SK-N-SH (cell line): ENCODE measurements around the gene PLCG1. TPM values are rescaled to one million over a fixed set of nuclear protein-coding genes. Genes with fewer than 3 reads are reported as not detected.

Experiments
- CTCF ChIA-PET: fragments of 300-600, 350-600 bp; formaldehyde crosslinking; extraction: SDS; loops from one replicate; lab custom pipeline; 2021; lab: Yijun Ruan, JAX
- POLR2A ChIA-PET: fragments of 350-600 bp; sonication (Branson Sonifier 250); formaldehyde crosslinking; extraction: SDS; loops from one replicate; lab custom pipeline; 2020; ENCODE audit warnings: antibody characterized with exemption, inconsistent platforms; lab: Yijun Ruan, JAX
- DNase-seq: peaks from one replicate; pipeline ENCODE4 v3.0.0; 2012
- H2AFZ ChIP-seq: fragments of 200-600 bp; sonication (generic); 2 replicates; pipeline ENCODE4 v1.8.1; 2016; ENCODE audit warnings: antibody characterized with exemption, mild to moderate bottlenecking, low read depth
- H3F3A ChIP-seq: fragments of 200-600 bp; sonication (generic); replicated peaks from 2 replicates; pipeline ENCODE3; 2016; ENCODE audit warnings: antibody characterized with exemption, mild to moderate bottlenecking; ENCODE audit not compliant: insufficient read depth
- H3K27ac ChIP-seq, 2 experiments: fragments of 200-500 bp in 1 of 2; fragments of 200-600 bp in 1 of 2; sonication (Bioruptor generic) in 1 of 2; sonication (generic), shearing (Covaris generic) in 1 of 2; 2 replicates each; pipeline versions ENCODE4 v1.5.1 to v1.6.1; 2014 to 2016; ENCODE audit warnings: low read depth in 2 of 2, inconsistent platforms in 1 of 2, low read length in 1 of 2, mild to moderate bottlenecking in 1 of 2, mixed read lengths in 1 of 2
- H3K27me3 ChIP-seq: fragments of 200-600 bp; sonication (generic), shearing (Covaris generic); 2 replicates; pipeline ENCODE4 v1.6.1; 2016; ENCODE audit warnings: mixed run types; ENCODE audit not compliant: insufficient read depth
- H3K36me3 ChIP-seq, 2 experiments: fragments of 200-500 bp in 1 of 2; fragments of 200-600 bp in 1 of 2; sonication (Bioruptor generic) in 1 of 2; sonication (generic) in 1 of 2; replicated peaks in 1 of 2; 2 replicates each; pipeline versions ENCODE3 to v1.5.1; 2014 to 2016; ENCODE audit warnings: low read length in 1 of 2, mild to moderate bottlenecking in 1 of 2; ENCODE audit not compliant: insufficient read depth in 2 of 2, control insufficient read depth in 1 of 2
- H3K4me1 ChIP-seq, 2 experiments: fragments of 200-500 bp in 1 of 2; fragments of 200-600 bp in 1 of 2; sonication (Bioruptor generic) in 1 of 2; sonication (generic), shearing (Covaris generic) in 1 of 2; 2 replicates each; pipeline versions ENCODE4 v1.5.1 to v1.6.1; 2014 to 2016; ENCODE audit warnings: low read depth in 1 of 2, low read length in 1 of 2, mixed run types in 1 of 2; ENCODE audit not compliant: insufficient read depth in 2 of 2, control insufficient read depth in 1 of 2
- H3K4me2 ChIP-seq: fragments of 200-600 bp; sonication (generic), shearing (Covaris generic); 2 replicates; pipeline ENCODE4 v1.6.1; 2017; ENCODE audit warnings: mixed run types
- H3K4me3 ChIP-seq, 2 experiments: fragments of 200-500 bp in 1 of 2; fragments of 200-600 bp in 1 of 2; sonication (Bioruptor generic) in 1 of 2; sonication (generic), shearing (Covaris generic) in 1 of 2; 2 replicates each; pipeline versions ENCODE4 v1.5.1 to v1.8.1; 2014 to 2016; ENCODE audit warnings: low read depth in 2 of 2, inconsistent platforms in 1 of 2, low read length in 1 of 2, mild to moderate bottlenecking in 1 of 2, mixed read lengths in 1 of 2, moderate library complexity in 1 of 2
- H3K79me2 ChIP-seq: fragments of 200-600 bp; sonication (generic); 2 replicates; pipeline ENCODE4 v1.8.1; 2017; ENCODE audit warnings: mild to moderate bottlenecking; ENCODE audit not compliant: insufficient read depth
- H3K9ac ChIP-seq: fragments of 200-600 bp; sonication (generic); 2 replicates; pipeline ENCODE4 v1.6.1; 2017; ENCODE audit warnings: mixed run types
- H3K9me2 ChIP-seq: fragments of 200-600 bp; sonication (generic); 2 replicates; pipeline ENCODE4 v1.6.1; 2017; ENCODE audit warnings: mixed run types
- H3K9me3 ChIP-seq: fragments of 200-600 bp; sonication (generic); 2 replicates; pipeline ENCODE4 v1.6.1; 2017; ENCODE audit warnings: mixed run types, mild to moderate bottlenecking, moderate library complexity
- H4K20me1 ChIP-seq: fragments of 200-600 bp; sonication (generic); 2 replicates; pipeline ENCODE4 v1.6.1; 2017; ENCODE audit warnings: mild to moderate bottlenecking, mixed run types; ENCODE audit not compliant: insufficient read depth
- MEF2A ChIP-seq: IDR thresholded peaks from 2 replicates; pipeline ENCODE4 v1.4.0; 2012; ENCODE audit warnings: low read depth, borderline replicate concordance
- NRF1 ChIP-seq: IDR thresholded peaks from 2 replicates; pipeline ENCODE4 v1.6.1; 2012; ENCODE audit warnings: low read depth, mild to moderate bottlenecking, low read length
- PBX3 ChIP-seq: IDR thresholded peaks from 2 replicates; pipeline ENCODE4; 2012
- POLR2AphosphoS5 ChIP-seq: IDR thresholded peaks from 2 replicates; pipeline ENCODE4 v1.6.1; 2012; ENCODE audit warnings: low read depth, low read length
- RCOR1 ChIP-seq: fragments of 150-350 bp; IDR thresholded peaks from 2 replicates; pipeline ENCODE4 v1.6.1; 2017; ENCODE audit warnings: antibody characterized with exemption, low read length
- SIN3A ChIP-seq: IDR thresholded peaks from 2 replicates; pipeline ENCODE4 v1.6.1; 2012; ENCODE audit warnings: low read depth, mild to moderate bottlenecking, low read length, moderate library complexity, borderline replicate concordance
- SMC3 ChIP-seq: IDR thresholded peaks from 2 replicates; pipeline ENCODE4 v1.6.1; 2012; ENCODE audit warnings: low read depth, low read length, improper control_type of control experiment
- TEAD4 ChIP-seq: IDR thresholded peaks from 2 replicates; pipeline ENCODE4 v1.4.0; 2012; ENCODE audit warnings: mild to moderate bottlenecking, borderline replicate concordance; ENCODE audit not compliant: insufficient read depth
- USF1 ChIP-seq: IDR thresholded peaks from 2 replicates; pipeline ENCODE4 v1.4.0; 2012; ENCODE audit warnings: low read depth, borderline replicate concordance
- ZBTB33 ChIP-seq: IDR thresholded peaks from 2 replicates; pipeline ENCODE4 v1.4.0; 2012; ENCODE audit warnings: low read depth, borderline replicate concordance
- WGBS: methylation state at CpG from one replicate; pipeline ENCODE4 v1.1.6; 2017; ENCODE audit warnings: low lambda C conversion rate; 5-methylcytosine and 5-hydroxymethylcytosine counted together
- polyA plus RNA-seq, 3 experiments: library from polyadenylated mRNA; depleted of rRNA; stranded (reverse); fragments of >200 nt; gene quantifications; 2 replicates each; pipeline ENCODE4 v1.2.3, GENCODE V29; 2012

The PLCG1 gene
- polyA plus RNA-seq, 1 of the 3 experiments (the other 2 are of a cell fraction): 81.4 TPM

GRCh38 chr20:41143354-41143753 lies 6.0 kb downstream of the PLCG1 start (continued):
- TF ChIP-seq NRF1 (no peak), SIN3A (no peak), SMC3 (no peak), POLR2AphosphoS5 (no peak), RCOR1 (no peak), PBX3 (no peak), MEF2A (no peak), ZBTB33 (no peak)

GRCh38 chr20:41145317-41145716 lies 8.0 kb downstream of the PLCG1 start:
- Histone ChIP-seq H3K79me2 (peaks cover 100% of the 10 kb centered on the region), H3K27ac (no peak overlapping the region), H4K20me1 (peaks cover 100% of the 10 kb centered on the region), H3K4me1 (peaks cover 8 to 39% of the 10 kb centered on the region in 2 experiments; a peak in 2 of 4 replicates), H3K4me2 (no peak overlapping the region), H3K27me3 (no peaks in the 10 kb centered on the region), H3K9ac (no peak overlapping the region), H2AFZ (no peak overlapping the region), H3K9me2 (no peaks in the 10 kb centered on the region), H3F3A (no peaks in the 10 kb centered on the region), H3K4me3 (no peak overlapping the region), H3K9me3 (no peaks in the 10 kb centered on the region), H3K36me3 (peaks cover 5 to 6% of the 10 kb centered on the region in 2 experiments)
- 100% methylated on average over 2 of the region's 2 CpGs for WGBS
- ChIA-PET CTCF (interaction anchor here (0.6 to 1.4 kb wide), 2 partner anchors 16 to 50 kb away, joined by 3 to 4 read pairs; no protein-coding TSS in a partner anchor), POLR2A (no interaction called here)
- no peak for DNase-seq
- TF ChIP-seq TEAD4: no peak
- TF ChIP-seq USF1: no peak
